ENCODE measurements around the gene DUSP18.

GRCh38 chr22:30637701-30638114 is 30.0 kb downstream of the DUSP18 start:
- no peak for TF ChIP-seq POLR2A (IDR thresholded peaks at IDR 0.05; ENCODE audit: low read depth, low read length)
- TF ChIP-seq TAF1 (IDR thresholded peaks at IDR 0.05; ENCODE audit: borderline replicate concordance, low read depth, low read length): no peak
- TF ChIP-seq POLR2AphosphoS5 (IDR thresholded peaks at IDR 0.05; ENCODE audit: low read depth, low read length): no peak
